Astrocyte of the spinal cord (primary cell): Measurements from ENCODE around the gene MYO19.

Experiments
- DNase-seq: peaks from one replicate; pipeline ENCODE4 v3.0.0; 2011; ENCODE audit warnings: low read depth, low spot score
- H3K4me3 ChIP-seq: 2 replicates; pipeline ENCODE4 v1.5.1; 2011; ENCODE audit warnings: low read depth, mild to moderate bottlenecking, low read length, moderate library complexity
- CTCF ChIP-seq: IDR thresholded peaks from 2 replicates; pipeline ENCODE4 v1.5.1; 2012; ENCODE audit warnings: low read depth, mild to moderate bottlenecking, low read length, inconsistent platforms
- in situ Hi-C: cut with HindIII; loops from 2 replicates; pipeline ENCODE4 v1.10.0; 2017; ENCODE audit warnings: low sequenced_read_pairs

MYO19 gene

GRCh38 chr17:36501963-36502362 is 32.7 kb downstream of the MYO19 start:
- in situ Hi-C loops, result no loop called here
- no peak overlapping the region for H3K4me3 ChIP-seq
- TF ChIP-seq CTCF, result no peak
- no peak for DNase-seq

GRCh38 chr17:36501351-36501750 is 33.3 kb downstream of the MYO19 start:
- no peak overlapping the region for H3K4me3 ChIP-seq
- DNase-seq, result no peak
- TF ChIP-seq CTCF, result no peak
- in situ Hi-C loops, result no loop called here

GRCh38 chr17:36500745-36501225 is 33.9 kb downstream of the MYO19 start:
- DNase-seq, result no peak
- TF ChIP-seq CTCF, result no peak
- in situ Hi-C loops, result no loop called here
- no peak overlapping the region for H3K4me3 ChIP-seq

- TF ChIP-seq CTCF, result no peak
- DNase-seq, result no peak
- in situ Hi-C loops, result no loop called here
- H3K4me3 ChIP-seq, result no peak overlapping the region
These were observed 35.9 kb downstream of the MYO19 start for GRCh38 chr17:36498560-36499300.

GRCh38 chr17:36498155-36498554 is 36.5 kb downstream of the MYO19 start:
- H3K4me3 ChIP-seq, result no peak overlapping the region
- no peak for TF ChIP-seq CTCF
- in situ Hi-C loops, result no loop called here
- DNase-seq, result no peak

- in situ Hi-C loops, result no loop called here
- TF ChIP-seq CTCF, result no peak
- H3K4me3 ChIP-seq, result no peak overlapping the region
- no peak for DNase-seq
These were observed 38.5 kb downstream of the MYO19 start for GRCh38 chr17:36496018-36496789.
